HEK293 (cell line): Measurements from ENCODE around the gene UBE4A.

Experiments
- CTCF ChIA-PET: fragments of 350-600 bp; formaldehyde crosslinking; extraction: SDS; loops from one replicate; lab custom pipeline; 2021; ENCODE audit warnings: antibody characterized with exemption; lab: Yijun Ruan, JAX
- POLR2A ChIA-PET: fragments of 300-600 bp; formaldehyde crosslinking; extraction: SDS; loops from one replicate; lab custom pipeline; 2020; ENCODE audit warnings: antibody characterized with exemption, inconsistent platforms; lab: Yijun Ruan, JAX
- H3K27ac ChIP-seq: fragments of 200-500 bp; sonication (Bioruptor generic); 2 replicates; pipeline ENCODE4 v1.5.1; 2014; ENCODE audit warnings: low read depth, low read length, control low read depth, inconsistent platforms; ENCODE audit errors: extremely low read depth
- H3K36me3 ChIP-seq, 2 experiments: fragments of 200-500 bp in 1 of 2; sonication (Bioruptor generic) in 1 of 2; 1 replicate in 1 of 2; 2 replicates in 1 of 2; pipeline ENCODE4 v1.5.1; 2014 to 2017; ENCODE audit warnings: inconsistent platforms in 2 of 2, low read length in 2 of 2; ENCODE audit not compliant: control insufficient read depth in 2 of 2, insufficient read depth in 1 of 2
- H3K4me1 ChIP-seq: fragments of 200-500 bp; sonication (Bioruptor generic); 2 replicates; pipeline ENCODE4 v1.5.1; 2014; ENCODE audit warnings: mild to moderate bottlenecking, low read length, inconsistent platforms; ENCODE audit not compliant: control insufficient read depth, insufficient read depth
- H3K4me3 ChIP-seq: 2 replicates; pipeline ENCODE4 v1.5.1; 2011; ENCODE audit warnings: low read depth, mild to moderate bottlenecking, control low read depth, low read length, moderate library complexity
- H3K9me3 ChIP-seq: fragments of 200-500 bp; sonication (Bioruptor generic); 2 replicates; pipeline ENCODE4 v1.5.1; 2014; ENCODE audit warnings: low read depth, low read length, inconsistent platforms; ENCODE audit not compliant: control insufficient read depth, insufficient read depth
- BCL11A ChIP-seq: fragments of 450-650 bp; formaldehyde crosslinking; IDR thresholded peaks from 2 replicates; pipeline ENCODE4 v1.5.1; 2016; ENCODE audit warnings: low read depth, missing biosample characterization, missing genetic modification characterization
- HOXC10 ChIP-seq: sonication (generic); formaldehyde crosslinking; IDR thresholded peaks from 2 replicates; pipeline ENCODE4 v1.8.1; 2023; ENCODE audit warnings: mild to moderate bottlenecking, missing genetic modification reagents
- PRDM2 ChIP-seq: fragments of 450-650 bp; formaldehyde crosslinking; IDR thresholded peaks from 2 replicates; pipeline ENCODE4 v1.5.1; 2016; ENCODE audit warnings: missing biosample characterization, missing genetic modification characterization, borderline replicate concordance
- RBAK ChIP-seq: fragments of 450-650 bp; formaldehyde crosslinking; IDR thresholded peaks from 2 replicates; pipeline ENCODE4 v1.5.1; 2016; ENCODE audit warnings: missing biosample characterization, missing genetic modification characterization
- TRIM28 ChIP-seq: IDR thresholded peaks from 2 replicates; pipeline ENCODE4 v1.6.1; 2011; ENCODE audit warnings: low read length, control low read depth, borderline replicate concordance
- ZBTB26 ChIP-seq: fragments of 450-650 bp; formaldehyde crosslinking; optimal IDR thresholded peaks from 2 replicates; pipeline ENCODE3; 2016; ENCODE audit warnings: missing biosample characterization, mild to moderate bottlenecking, missing genetic modification characterization
- ZFP3 ChIP-seq: fragments of 450-650 bp; formaldehyde crosslinking; IDR thresholded peaks from 2 replicates; pipeline ENCODE4 v1.5.1; 2016; ENCODE audit warnings: low read depth, missing biosample characterization, missing genetic modification characterization
- ZFP41 ChIP-seq: fragments of 450-650 bp; formaldehyde crosslinking; IDR thresholded peaks from 2 replicates; pipeline ENCODE4 v1.5.1; 2016; ENCODE audit warnings: missing biosample characterization, missing genetic modification characterization, borderline replicate concordance
- ZNF114 ChIP-seq: fragments of 450-650 bp; formaldehyde crosslinking; IDR thresholded peaks from 2 replicates; pipeline ENCODE4 v1.5.0; 2017; ENCODE audit warnings: missing biosample characterization, missing genetic modification characterization
- ZNF132 ChIP-seq: fragments of 450-650 bp; formaldehyde crosslinking; IDR thresholded peaks from 2 replicates; pipeline ENCODE4 v1.5.1; 2017; ENCODE audit warnings: missing biosample characterization, missing genetic modification characterization, borderline replicate concordance
- ZNF211 ChIP-seq: fragments of 450-650 bp; formaldehyde crosslinking; IDR thresholded peaks from 2 replicates; pipeline ENCODE4 v1.5.1; 2016; ENCODE audit warnings: low read depth, missing biosample characterization, missing genetic modification characterization
- ZNF223 ChIP-seq: fragments of 450-650 bp; formaldehyde crosslinking; IDR thresholded peaks from 2 replicates; pipeline ENCODE4 v1.5.1; 2016; ENCODE audit warnings: missing biosample characterization, missing genetic modification characterization
- ZNF311 ChIP-seq: fragments of 450-650 bp; formaldehyde crosslinking; IDR thresholded peaks from 2 replicates; pipeline ENCODE4 v1.5.1; 2017; ENCODE audit warnings: missing biosample characterization, missing genetic modification characterization, borderline replicate concordance
- ZNF394 ChIP-seq: fragments of 450-650 bp; formaldehyde crosslinking; IDR thresholded peaks from 2 replicates; pipeline ENCODE4 v1.5.1; 2016; ENCODE audit warnings: missing biosample characterization, missing genetic modification characterization, mild to moderate bottlenecking, moderate library complexity, borderline replicate concordance
- ZNF473 ChIP-seq: fragments of 450-650 bp; formaldehyde crosslinking; IDR thresholded peaks from 2 replicates; pipeline ENCODE4 v1.5.1; 2017; ENCODE audit warnings: missing biosample characterization, missing genetic modification characterization
- ZNF514 ChIP-seq: fragments of 450-650 bp; formaldehyde crosslinking; IDR thresholded peaks from 2 replicates; pipeline ENCODE4 v1.5.1; 2016; ENCODE audit warnings: missing biosample characterization, missing genetic modification characterization
- ZNF624 ChIP-seq: fragments of 450-650 bp; formaldehyde crosslinking; IDR thresholded peaks from 2 replicates; pipeline ENCODE4 v1.5.1; 2017; ENCODE audit warnings: missing biosample characterization, missing genetic modification characterization
- ZNF660 ChIP-seq: fragments of 450-650 bp; IDR thresholded peaks from 2 replicates; pipeline ENCODE4 v1.5.1; 2018; ENCODE audit warnings: missing biosample characterization, mild to moderate bottlenecking, missing genetic modification characterization
- ZNF704 ChIP-seq: fragments of 450-650 bp; formaldehyde crosslinking; IDR thresholded peaks from 2 replicates; pipeline ENCODE4 v1.5.1; 2016; ENCODE audit warnings: missing biosample characterization, missing genetic modification characterization
- ZSCAN23 ChIP-seq: fragments of 450-650 bp; formaldehyde crosslinking; IDR thresholded peaks from 2 replicates; pipeline ENCODE4 v1.5.1; 2016; ENCODE audit warnings: missing biosample characterization, missing genetic modification characterization

The UBE4A gene

GRCh38 chr11:118412921-118413320 lies 53.5 kb downstream of the UBE4A start:
- TF ChIP-seq ZNF211 (no peak), ZNF473 (tag by site-specific recombination) (no peak), ZNF311 (tag by site-specific recombination) (no peak), HOXC10 (CRISPR knock-in tag) (no peak), ZNF660 (no peak), PRDM2 (tag by site-specific recombination) (no peak), ZNF394 (tag by site-specific recombination) (no peak), ZBTB26 (no peak), ZNF624 (tag by site-specific recombination) (no peak)
- TF ChIP-seq, all 188 proteins: peak for 0
- POLR2A ChIA-PET = no interaction called here
- Histone ChIP-seq H3K4me3 (no peak overlapping the region), H3K36me3 (peaks cover 0 to 22% of the 10 kb centered on the region in 2 experiments; a peak in 2 of 3 replicates), H3K9me3 (no peaks in the 10 kb centered on the region), H3K4me1 (no peaks in the 10 kb centered on the region), H3K27ac (no peak overlapping the region)
- CTCF ChIA-PET = interaction anchor here (0.7 kb wide), 1 partner anchor 214 kb away, joined by 3 read pairs; no protein-coding TSS in a partner anchor

- TF ChIP-seq ZFP3 (tag by site-specific recombination) (no peak), ZNF514 (no peak), ZSCAN23 (tag by site-specific recombination) (no peak)
- POLR2A ChIA-PET = interaction anchor here (0.6 to 2.5 kb wide), 3 partner anchors 13 to 217 kb away, joined by 3 to 14 read pairs (median 4); partner anchors contain the start of genes ATP5MG and KMT2A
Measured at GRCh38 chr11:118415062-118415738, 55.8 kb downstream of the UBE4A start.

GRCh38 chr11:118415739-118416068 lies 56.3 kb downstream of the UBE4A start:
- no peaks in the 10 kb centered on the region for H3K9me3 ChIP-seq
- H3K4me1 ChIP-seq = no peaks in the 10 kb centered on the region
- POLR2A ChIA-PET = interaction anchor here (0.6 to 2.5 kb wide), 3 partner anchors 14 to 217 kb away, joined by 3 to 14 read pairs (median 4); partner anchors contain the start of genes ATP5MG and KMT2A
- no peak overlapping the region for H3K4me3 ChIP-seq
- no peak overlapping the region for H3K27ac ChIP-seq
- CTCF ChIA-PET = no interaction called here
- no peaks in the 10 kb centered on the region for H3K36me3 ChIP-seq
- no peak for TF ChIP-seq ZNF132 (tag by site-specific recombination)
- peak; percentile 38; the same call in 1 of the 2 replicates for TF ChIP-seq ZNF223
- no peak for TF ChIP-seq ZFP41 (tag by site-specific recombination)
- TF ChIP-seq ZNF704 (tag by site-specific recombination) = no peak
- TF ChIP-seq BCL11A (tag by site-specific recombination) = no peak
- TF ChIP-seq ZNF114 (tag by site-specific recombination) = no peak
- no peak for TF ChIP-seq RBAK (tag by site-specific recombination)
- TF ChIP-seq TRIM28 = no peak

More at GRCh38 chr11:118415062-118415738, 55.8 kb downstream of the UBE4A start:
- Histone ChIP-seq H3K9me3 (no peaks in the 10 kb centered on the region), H3K36me3 (peaks cover 0 to 2% of the 10 kb centered on the region in 2 experiments; a peak in 1 of 3 replicates), H3K4me1 (no peaks in the 10 kb centered on the region), H3K4me3 (no peak overlapping the region), H3K27ac (no peak overlapping the region)
- CTCF ChIA-PET = no interaction called here
